T-helper 1 cell treated with Interleukin-12 subunit alpha and Interleukin-12 subunit beta and Interleukin-4 antibody, amounts not matched to agents 30 μg/mL and 1 μg/mL, for 36 hours (primary cell): ENCODE data around the gene AP1S3.
"Not testable (repeated sequence)": the region's sequence is repeated elsewhere in the genome, so short reads cannot be mapped to it uniquely, and the experiment has no call there.

ENCODE experiments used
- H3K27ac Mint-ChIP-seq: one replicate; pipeline ENCODE4 v1.8.0; 2021; ENCODE audit warnings: mild to moderate bottlenecking, mixed read lengths
- H3K27me3 Mint-ChIP-seq: one replicate; pipeline ENCODE4 v1.8.0; 2021; ENCODE audit warnings: low read depth, mixed read lengths
- H3K36me3 Mint-ChIP-seq: one replicate; pipeline ENCODE4 v1.8.0; 2021; ENCODE audit warnings: low read depth, mixed read lengths
- H3K4me1 Mint-ChIP-seq: one replicate; pipeline ENCODE4 v1.8.0; 2021; ENCODE audit warnings: low read depth, mixed read lengths
- H3K4me3 Mint-ChIP-seq: one replicate; pipeline ENCODE4 v1.8.0; 2021; ENCODE audit warnings: mild to moderate bottlenecking, moderate library complexity, mixed read lengths
- H3K9me3 Mint-ChIP-seq: one replicate; pipeline ENCODE4 v1.8.0; 2021; ENCODE audit warnings: mixed read lengths

AP1S3 gene

GRCh38 chr2:223800908-223801307 lies 36.5 kb downstream of the AP1S3 start:
- H3K9me3 Mint-ChIP-seq, result no peaks in the 10 kb centered on the region
- H3K4me1 Mint-ChIP-seq, result peaks cover 4% of the 10 kb centered on the region
- H3K27ac Mint-ChIP-seq, result no peak overlapping the region
- H3K36me3 Mint-ChIP-seq, result no peaks in the 10 kb centered on the region
- no peaks in the 10 kb centered on the region for H3K27me3 Mint-ChIP-seq
- H3K4me3 Mint-ChIP-seq, result no peak overlapping the region

DNA sequence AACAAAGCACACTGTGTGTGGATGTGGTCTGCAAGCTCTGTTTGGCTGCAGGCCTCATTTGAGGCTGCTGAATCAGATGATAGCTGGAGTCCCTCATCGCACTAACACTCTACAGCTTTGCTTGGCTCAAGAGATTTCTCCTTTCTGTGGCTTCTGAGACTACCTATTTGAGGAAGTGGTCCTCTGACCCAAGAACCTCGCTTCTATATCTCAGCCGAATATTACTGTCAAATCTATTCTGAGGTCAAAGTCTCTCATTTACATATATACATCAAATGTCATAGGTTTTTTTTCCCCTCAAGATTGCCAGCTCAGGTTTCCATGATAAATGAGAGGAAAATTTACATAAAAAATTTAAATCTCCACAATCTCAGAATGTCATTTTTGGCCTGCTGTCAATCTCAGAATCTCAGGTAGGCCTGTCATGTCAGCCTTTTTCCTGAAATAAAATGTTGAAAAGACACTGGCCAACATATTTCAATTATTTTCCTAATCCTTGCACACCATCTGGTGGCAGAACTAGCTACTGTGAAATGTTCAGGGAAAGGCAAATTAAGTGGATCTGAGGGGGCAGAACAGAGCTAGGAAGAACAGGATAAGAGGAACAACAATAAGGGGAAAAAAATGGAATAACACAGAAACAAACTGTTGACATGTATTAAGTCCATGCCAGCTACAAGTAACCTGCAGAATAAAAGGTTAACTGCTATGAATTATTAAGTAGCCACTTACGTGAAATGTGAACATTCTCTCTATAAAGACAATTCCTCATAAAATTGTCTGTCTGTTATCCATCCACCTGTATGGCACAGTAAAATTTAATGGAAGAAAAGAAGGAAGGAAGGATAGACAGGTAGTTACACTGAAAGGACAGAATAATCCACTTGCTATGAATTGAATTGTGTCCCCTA lies 39.3 kb downstream of the AP1S3 start:
- Mint-ChIP-seq H3K4me1 (peaks cover 3% of the 10 kb centered on the region), H3K9me3 (no peaks in the 10 kb centered on the region), H3K27ac (no peak overlapping the region), H3K4me3 (no peak overlapping the region), H3K27me3 (peaks cover 7% of the 10 kb centered on the region), H3K36me3 (no peaks in the 10 kb centered on the region)

GRCh38 chr2:223797037-223797436 lies 40.3 kb downstream of the AP1S3 start:
- Mint-ChIP-seq H3K27me3 (peaks cover 7% of the 10 kb centered on the region), H3K9me3 (no peaks in the 10 kb centered on the region), H3K4me3 (no peak overlapping the region), H3K4me1 (peaks cover 2% of the 10 kb centered on the region), H3K36me3 (no peaks in the 10 kb centered on the region), H3K27ac (no peak overlapping the region)

DNA sequence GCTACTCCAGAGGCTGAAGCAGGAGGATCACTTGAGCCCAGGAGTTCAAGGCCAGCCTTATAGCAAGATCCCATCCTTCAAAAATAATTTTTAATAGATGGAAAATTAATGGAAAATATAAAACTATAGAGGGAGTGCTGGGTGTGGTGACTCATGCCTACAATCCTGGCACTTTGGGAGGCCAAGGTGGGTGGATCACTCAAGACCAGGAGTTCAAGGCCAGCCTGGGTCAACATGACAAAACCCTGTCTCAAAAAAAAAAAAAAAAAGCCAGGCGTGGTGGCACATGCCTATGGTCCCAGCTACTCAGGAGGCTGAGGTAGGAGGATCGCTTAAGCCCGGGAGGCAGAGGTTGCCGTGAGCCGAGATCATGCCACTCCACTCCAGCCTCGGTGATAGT lies 48.0 kb downstream of the AP1S3 start:
- H3K27me3 Mint-ChIP-seq, result peaks cover 20% of the 10 kb centered on the region
- H3K36me3 Mint-ChIP-seq, result peaks cover 1% of the 10 kb centered on the region
- H3K27ac Mint-ChIP-seq, result no peak overlapping the region
- H3K4me3 Mint-ChIP-seq, result no peak overlapping the region
- peaks cover 3% of the 10 kb centered on the region for H3K4me1 Mint-ChIP-seq
- no peaks in the 10 kb centered on the region for H3K9me3 Mint-ChIP-seq

GRCh38 chr2:223788826-223789225 lies 48.6 kb downstream of the AP1S3 start:
- Mint-ChIP-seq H3K9me3 (no peaks in the 10 kb centered on the region), H3K27ac (no peak overlapping the region), H3K27me3 (peaks cover 18% of the 10 kb centered on the region), H3K4me3 (no peak overlapping the region), H3K4me1 (peaks cover 5% of the 10 kb centered on the region), H3K36me3 (peaks cover 1% of the 10 kb centered on the region)

DNA sequence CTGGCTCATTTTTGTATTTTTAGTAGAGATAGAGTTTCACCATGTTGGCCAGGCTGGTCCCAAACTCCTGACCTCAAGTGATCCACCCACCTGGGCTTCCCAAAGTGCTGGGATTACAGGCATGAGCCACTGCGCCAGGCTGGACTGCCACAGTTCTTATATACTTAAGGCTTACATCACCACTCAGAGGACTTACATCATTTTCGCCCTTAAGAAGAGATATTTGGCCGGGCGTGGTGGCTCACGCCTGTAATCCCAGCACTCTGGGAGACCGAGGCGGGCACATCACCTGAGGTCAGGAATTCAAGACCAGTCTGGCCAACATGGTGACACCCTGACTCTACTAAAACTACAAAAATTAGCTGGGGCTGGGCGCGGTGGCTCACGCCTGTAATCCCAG lies 49.3 kb downstream of the AP1S3 start:
- H3K27me3 Mint-ChIP-seq, result peaks cover 13% of the 10 kb centered on the region
- not testable (repeated sequence) for H3K36me3 Mint-ChIP-seq

DNA sequence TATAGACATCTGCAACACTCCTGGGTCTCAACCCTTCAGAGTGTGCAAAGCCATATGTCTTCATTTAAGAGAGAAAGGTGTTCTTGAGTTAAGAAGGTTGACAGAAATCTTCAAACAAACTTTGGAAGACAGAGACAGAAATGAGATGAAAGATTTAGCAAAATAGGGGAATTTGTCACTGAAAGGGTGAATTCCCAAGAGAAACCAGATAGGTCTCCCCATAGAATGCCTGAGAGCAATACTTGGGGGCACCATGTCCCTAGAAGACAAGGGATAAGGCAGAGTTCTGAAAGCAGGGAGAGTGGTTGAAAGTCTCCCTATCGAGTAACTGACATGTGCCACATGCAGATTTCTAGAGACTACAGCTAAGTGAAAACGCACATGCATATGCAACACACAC lies 50.0 kb downstream of the AP1S3 start:
- Mint-ChIP-seq H3K27me3 (peaks cover 13% of the 10 kb centered on the region), H3K36me3 (peaks cover 1% of the 10 kb centered on the region), H3K27ac (no peak overlapping the region), H3K4me1 (peaks cover 5% of the 10 kb centered on the region), H3K4me3 (no peak overlapping the region), H3K9me3 (no peaks in the 10 kb centered on the region)

More for the DNA sequence above, 49.3 kb downstream of the AP1S3 start:
- H3K27ac Mint-ChIP-seq, H3K9me3 Mint-ChIP-seq, H3K4me1 Mint-ChIP-seq, H3K4me3 Mint-ChIP-seq: not testable (repeated sequence)

- H3K4me3 Mint-ChIP-seq, result no peak overlapping the region
- peaks cover 5% of the 10 kb centered on the region for H3K4me1 Mint-ChIP-seq
- H3K27ac Mint-ChIP-seq, result no peak overlapping the region
- H3K36me3 Mint-ChIP-seq, result peaks cover 1% of the 10 kb centered on the region
- H3K27me3 Mint-ChIP-seq, result peaks cover 13% of the 10 kb centered on the region
- no peaks in the 10 kb centered on the region for H3K9me3 Mint-ChIP-seq
Measured at GRCh38 chr2:223786943-223787342, 50.4 kb downstream of the AP1S3 start.

- no peaks in the 10 kb centered on the region for H3K9me3 Mint-ChIP-seq
- no peak overlapping the region for H3K4me3 Mint-ChIP-seq
- H3K36me3 Mint-ChIP-seq, result no peaks in the 10 kb centered on the region
- no peak overlapping the region for H3K27ac Mint-ChIP-seq
- peaks cover 7% of the 10 kb centered on the region for H3K27me3 Mint-ChIP-seq
- peaks cover 5% of the 10 kb centered on the region for H3K4me1 Mint-ChIP-seq
Measured at GRCh38 chr2:223786236-223786635, 51.1 kb downstream of the AP1S3 start.

- no peak overlapping the region for H3K27ac Mint-ChIP-seq
- no peaks in the 10 kb centered on the region for H3K36me3 Mint-ChIP-seq
- H3K9me3 Mint-ChIP-seq, result no peaks in the 10 kb centered on the region
- H3K4me3 Mint-ChIP-seq, result no peak overlapping the region
- no peaks in the 10 kb centered on the region for H3K27me3 Mint-ChIP-seq
- H3K4me1 Mint-ChIP-seq, result peaks cover 5% of the 10 kb centered on the region
Measured at GRCh38 chr2:223784221-223784772, 53.1 kb downstream of the AP1S3 start.

- Mint-ChIP-seq H3K4me1 (peaks cover 5% of the 10 kb centered on the region), H3K27me3 (no peaks in the 10 kb centered on the region), H3K9me3 (no peaks in the 10 kb centered on the region), H3K27ac (no peak overlapping the region), H3K4me3 (no peak overlapping the region), H3K36me3 (no peaks in the 10 kb centered on the region)
Measured at GRCh38 chr2:223782629-223783028, 54.8 kb downstream of the AP1S3 start.

- no peak overlapping the region for H3K27ac Mint-ChIP-seq
- no peaks in the 10 kb centered on the region for H3K36me3 Mint-ChIP-seq
- H3K4me3 Mint-ChIP-seq, result no peak overlapping the region
- H3K9me3 Mint-ChIP-seq, result no peaks in the 10 kb centered on the region
- peaks cover 2% of the 10 kb centered on the region for H3K4me1 Mint-ChIP-seq
- no peaks in the 10 kb centered on the region for H3K27me3 Mint-ChIP-seq
Measured at GRCh38 chr2:223781560-223781959, 55.8 kb downstream of the AP1S3 start.

GRCh38 chr2:223779877-223780276 lies 57.5 kb downstream of the AP1S3 start:
- no peak overlapping the region for H3K4me3 Mint-ChIP-seq
- no peak overlapping the region for H3K27ac Mint-ChIP-seq
- no peaks in the 10 kb centered on the region for H3K36me3 Mint-ChIP-seq
- H3K9me3 Mint-ChIP-seq, result no peaks in the 10 kb centered on the region
- no peaks in the 10 kb centered on the region for H3K27me3 Mint-ChIP-seq
- peaks cover 2% of the 10 kb centered on the region for H3K4me1 Mint-ChIP-seq

- Mint-ChIP-seq H3K9me3 (no peaks in the 10 kb centered on the region), H3K4me3 (no peak overlapping the region), H3K4me1 (no peaks in the 10 kb centered on the region), H3K27ac (no peak overlapping the region), H3K27me3 (no peaks in the 10 kb centered on the region), H3K36me3 (peaks cover 3% of the 10 kb centered on the region)
Measured at GRCh38 chr2:223774193-223774592, 63.2 kb downstream of the AP1S3 start.

DNA sequence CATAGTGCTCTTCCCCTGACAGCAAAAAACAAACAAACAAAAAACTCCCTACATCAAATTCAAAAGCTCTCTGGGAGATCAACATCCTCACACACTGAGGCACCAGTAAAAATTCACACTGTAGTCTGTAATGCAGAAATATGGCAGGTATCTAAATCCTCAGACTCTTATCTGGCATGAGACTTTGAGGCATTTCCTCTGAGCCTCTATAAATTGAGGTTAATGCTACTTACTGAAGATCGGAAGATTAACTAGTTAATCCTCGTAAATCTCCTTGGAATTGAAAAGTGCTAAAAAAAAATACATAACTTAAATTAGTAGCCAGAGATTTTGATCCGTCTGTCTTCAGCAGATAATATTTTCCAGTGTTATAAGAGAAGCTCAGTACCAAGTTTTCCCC lies 65.0 kb downstream of the AP1S3 start:
- no peak overlapping the region for H3K27ac Mint-ChIP-seq
- H3K4me3 Mint-ChIP-seq, result no peak overlapping the region
- H3K27me3 Mint-ChIP-seq, result no peaks in the 10 kb centered on the region
- no peaks in the 10 kb centered on the region for H3K9me3 Mint-ChIP-seq
- peaks cover 6% of the 10 kb centered on the region for H3K4me1 Mint-ChIP-seq
- H3K36me3 Mint-ChIP-seq, result peaks cover 7% of the 10 kb centered on the region
